A549 (cell line): ENCODE data around the gene U2AF1L4.

Source experiments
- CHD2 ChIP-seq: fragments of 150-350 bp; IDR thresholded peaks from 2 replicates; pipeline ENCODE4 v1.6.1; 2014; ENCODE audit warnings: low read length; ENCODE audit not compliant: partially characterized antibody
- EP300 ChIP-seq, 2 experiments: fragments of >200 bp; sonication (Bioruptor Twin); formaldehyde crosslinking; IDR thresholded peaks; 2 replicates in 1 of 2; 3 replicates in 1 of 2; pipeline ENCODE4 v1.6.1; 2016 to 2017
- HDAC2 ChIP-seq: fragments of 200-600 bp; sonication (generic); IDR thresholded peaks from 2 replicates; pipeline ENCODE4 v1.6.1; 2016
- JUN ChIP-seq, 2 experiments: fragments of >200 bp; sonication (Bioruptor Twin); formaldehyde crosslinking; IDR thresholded peaks; 2 replicates in 1 of 2; 3 replicates in 1 of 2; pipeline ENCODE4 v1.6.1; 2016 to 2017
- PHF8 ChIP-seq: fragments of 200-600 bp; sonication (generic); IDR thresholded peaks from 2 replicates; pipeline ENCODE4 v1.6.1; 2016; ENCODE audit warnings: low read depth, mild to moderate bottlenecking, antibody characterized with exemption, moderate library complexity, borderline replicate concordance
- POLR2A ChIP-seq: IDR thresholded peaks from 2 replicates; pipeline ENCODE4 v1.6.1; 2012; ENCODE audit warnings: mild to moderate bottlenecking, low read length
- ZSCAN20 ChIP-seq: fragments of 250-450 bp; sonication (Bioruptor Pico); IDR thresholded peaks from 2 replicates; pipeline ENCODE4 v1.8.0; 2022; ENCODE audit warnings: mild to moderate bottlenecking, moderate library complexity
- TF ChIP-seq, protein P1 (sequence below): fragments of >200 bp; sonication (Bioruptor Twin); formaldehyde crosslinking; IDR thresholded peaks from 3 replicates; pipeline ENCODE4 v1.5.1; 2016
- TF ChIP-seq, protein P2 (sequence below): IDR thresholded peaks from 2 replicates; pipeline ENCODE4 v1.6.1; 2012
- TF ChIP-seq, protein P3 (sequence below): IDR thresholded peaks from 2 replicates; pipeline ENCODE4 v1.6.1; 2012

GRCh38 chr19:35775298-35776101, 30.3 kb upstream of the U2AF1L4 start, which contains the start of gene ARHGAP33:
- TF ChIP-seq POLR2A (no peak), JUN (IDR thresholded peaks at IDR 0.05) (peak in 1 of 2 experiments; percentile 39; a peak in 1 of 5 replicates), PHF8 (no peak; the same call in 1 of the 2 replicates), EP300 (IDR thresholded peaks at IDR 0.05) (no peak), ZSCAN20 (no peak), HDAC2 (no peak), CHD2 (no peak)
- TF ChIP-seq, protein P1, sequence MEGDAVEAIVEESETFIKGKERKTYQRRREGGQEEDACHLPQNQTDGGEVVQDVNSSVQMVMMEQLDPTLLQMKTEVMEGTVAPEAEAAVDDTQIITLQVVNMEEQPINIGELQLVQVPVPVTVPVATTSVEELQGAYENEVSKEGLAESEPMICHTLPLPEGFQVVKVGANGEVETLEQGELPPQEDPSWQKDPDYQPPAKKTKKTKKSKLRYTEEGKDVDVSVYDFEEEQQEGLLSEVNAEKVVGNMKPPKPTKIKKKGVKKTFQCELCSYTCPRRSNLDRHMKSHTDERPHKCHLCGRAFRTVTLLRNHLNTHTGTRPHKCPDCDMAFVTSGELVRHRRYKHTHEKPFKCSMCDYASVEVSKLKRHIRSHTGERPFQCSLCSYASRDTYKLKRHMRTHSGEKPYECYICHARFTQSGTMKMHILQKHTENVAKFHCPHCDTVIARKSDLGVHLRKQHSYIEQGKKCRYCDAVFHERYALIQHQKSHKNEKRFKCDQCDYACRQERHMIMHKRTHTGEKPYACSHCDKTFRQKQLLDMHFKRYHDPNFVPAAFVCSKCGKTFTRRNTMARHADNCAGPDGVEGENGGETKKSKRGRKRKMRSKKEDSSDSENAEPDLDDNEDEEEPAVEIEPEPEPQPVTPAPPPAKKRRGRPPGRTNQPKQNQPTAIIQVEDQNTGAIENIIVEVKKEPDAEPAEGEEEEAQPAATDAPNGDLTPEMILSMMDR = no peak
- TF ChIP-seq, protein P2, sequence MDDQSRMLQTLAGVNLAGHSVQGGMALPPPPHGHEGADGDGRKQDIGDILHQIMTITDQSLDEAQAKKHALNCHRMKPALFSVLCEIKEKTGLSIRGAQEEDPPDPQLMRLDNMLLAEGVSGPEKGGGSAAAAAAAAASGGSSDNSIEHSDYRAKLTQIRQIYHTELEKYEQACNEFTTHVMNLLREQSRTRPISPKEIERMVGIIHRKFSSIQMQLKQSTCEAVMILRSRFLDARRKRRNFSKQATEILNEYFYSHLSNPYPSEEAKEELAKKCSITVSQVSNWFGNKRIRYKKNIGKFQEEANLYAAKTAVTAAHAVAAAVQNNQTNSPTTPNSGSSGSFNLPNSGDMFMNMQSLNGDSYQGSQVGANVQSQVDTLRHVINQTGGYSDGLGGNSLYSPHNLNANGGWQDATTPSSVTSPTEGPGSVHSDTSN = no peak
- TF ChIP-seq, protein P3, sequence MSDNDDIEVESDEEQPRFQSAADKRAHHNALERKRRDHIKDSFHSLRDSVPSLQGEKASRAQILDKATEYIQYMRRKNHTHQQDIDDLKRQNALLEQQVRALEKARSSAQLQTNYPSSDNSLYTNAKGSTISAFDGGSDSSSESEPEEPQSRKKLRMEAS = peak; percentile 47; the same call in 1 of the 2 replicates
